ENCODE measurements around the gene IKZF1. TPM values are rescaled to one million over a fixed set of nuclear protein-coding genes. Genes with fewer than 3 reads are reported as not detected.

Gene IKZF1
- total RNA-seq, 1 donor from 2014 or later = 6.5 TPM

DNA sequence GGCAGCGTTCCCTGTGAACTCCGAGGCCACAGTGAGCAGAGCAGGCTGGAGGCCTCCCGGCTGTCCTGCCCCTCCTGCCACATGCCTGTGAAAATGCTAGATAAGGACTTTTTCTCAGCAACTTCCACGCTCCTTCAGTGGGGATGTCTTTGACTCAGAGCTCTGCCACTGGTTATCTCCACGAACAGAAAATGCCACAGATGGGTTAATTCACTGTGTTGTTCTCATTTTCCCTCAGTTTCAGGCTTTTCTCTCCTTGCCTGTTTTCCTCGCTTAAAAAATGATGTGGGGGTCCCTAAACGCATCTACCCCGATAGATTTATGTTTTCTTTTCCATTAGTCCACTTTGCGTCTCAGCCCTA is 51.3 kb downstream of the IKZF1 start:
- no peak for DNase-seq

DNA sequence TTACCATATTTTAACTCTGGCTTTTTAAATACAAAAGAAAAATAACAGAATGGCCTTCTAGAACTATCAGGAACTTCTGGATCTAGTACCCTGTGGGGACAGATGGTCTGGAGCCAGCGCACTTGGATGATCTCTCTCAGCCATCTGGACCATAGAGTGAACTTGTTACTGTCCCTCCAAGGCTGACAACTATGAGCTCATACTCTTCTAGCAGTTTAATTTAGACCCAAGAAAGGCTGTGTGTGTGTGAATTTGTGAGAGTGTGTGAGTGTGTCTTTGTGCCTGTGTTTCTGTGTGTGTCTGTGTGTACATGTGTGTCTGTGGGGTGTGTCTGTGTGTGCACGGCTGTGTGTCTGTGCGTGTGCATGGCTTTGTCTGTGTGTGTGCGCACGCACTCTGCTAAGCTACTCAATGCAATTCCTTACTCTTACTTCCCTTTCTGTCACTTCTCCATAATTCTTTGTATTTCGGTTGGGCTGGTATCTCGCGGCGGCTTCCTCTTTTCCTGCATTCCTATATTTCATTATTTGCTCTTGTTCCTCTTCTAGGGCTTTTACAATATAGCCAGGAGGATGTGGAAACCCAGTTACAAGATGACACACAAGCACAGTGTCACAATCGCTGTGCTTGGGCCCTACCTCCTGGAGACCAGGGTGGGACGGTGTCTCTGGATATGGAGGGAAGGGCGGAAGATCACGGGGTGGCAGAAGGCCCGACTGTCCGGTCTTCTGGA is 51.9 kb downstream of the IKZF1 start:
- DNase-seq = no peak

DNA sequence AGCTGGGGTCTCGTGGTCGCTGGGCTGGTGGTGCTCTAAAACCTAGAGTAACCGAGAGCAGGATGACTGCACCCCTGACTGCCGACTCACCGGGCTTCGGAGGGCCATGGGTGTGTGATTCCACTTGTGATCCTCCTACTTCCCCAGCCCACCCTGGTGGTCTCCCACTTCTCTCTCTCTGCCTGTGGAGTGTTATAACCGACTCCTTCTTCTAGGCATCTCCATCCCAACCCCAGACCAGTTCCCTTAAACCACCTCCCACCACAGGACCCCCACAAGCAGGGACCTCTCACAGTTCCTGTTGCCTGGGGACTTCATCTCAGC is 52.4 kb downstream of the IKZF1 start:
- no peak for DNase-seq

- DNase-seq = no peak
Observed at GRCh38 chr7:50357426-50357825, 52.9 kb downstream of the IKZF1 start.

DNA sequence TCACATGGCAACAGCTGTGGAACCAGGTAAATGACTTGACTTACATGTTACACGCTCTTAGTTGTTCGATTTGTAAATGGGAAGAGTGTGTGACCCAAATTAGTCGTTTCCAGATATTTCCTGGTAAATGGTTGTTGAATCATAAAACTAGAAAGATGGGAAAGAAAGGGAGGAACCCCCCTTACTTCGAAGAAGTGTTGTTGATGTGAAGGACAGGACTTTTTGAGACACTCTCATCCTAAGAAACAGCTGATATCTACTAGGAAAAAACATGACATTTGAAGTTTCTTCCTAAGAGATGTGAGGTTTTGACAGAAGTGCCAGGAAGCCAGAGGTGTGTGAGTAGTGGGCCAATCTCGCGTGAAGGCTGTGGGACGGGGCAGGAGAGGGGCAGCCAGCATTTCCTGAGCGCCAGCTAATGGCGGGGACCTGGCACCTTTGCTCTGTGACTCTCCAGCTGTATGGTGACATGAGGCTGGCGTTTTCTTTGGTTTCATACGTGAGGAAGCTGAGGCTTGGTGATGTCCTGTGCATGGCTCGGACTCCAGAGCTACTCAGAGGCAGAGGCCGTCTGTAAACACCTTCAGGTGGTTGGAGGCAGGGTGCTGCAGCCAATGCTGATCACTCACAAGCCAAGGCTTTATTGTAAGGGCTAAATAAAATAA is 53.7 kb downstream of the IKZF1 start:
- no peak for DNase-seq

- DNase-seq = no peak
Observed at GRCh38 chr7:50358779-50359178, 54.3 kb downstream of the IKZF1 start.

DNA sequence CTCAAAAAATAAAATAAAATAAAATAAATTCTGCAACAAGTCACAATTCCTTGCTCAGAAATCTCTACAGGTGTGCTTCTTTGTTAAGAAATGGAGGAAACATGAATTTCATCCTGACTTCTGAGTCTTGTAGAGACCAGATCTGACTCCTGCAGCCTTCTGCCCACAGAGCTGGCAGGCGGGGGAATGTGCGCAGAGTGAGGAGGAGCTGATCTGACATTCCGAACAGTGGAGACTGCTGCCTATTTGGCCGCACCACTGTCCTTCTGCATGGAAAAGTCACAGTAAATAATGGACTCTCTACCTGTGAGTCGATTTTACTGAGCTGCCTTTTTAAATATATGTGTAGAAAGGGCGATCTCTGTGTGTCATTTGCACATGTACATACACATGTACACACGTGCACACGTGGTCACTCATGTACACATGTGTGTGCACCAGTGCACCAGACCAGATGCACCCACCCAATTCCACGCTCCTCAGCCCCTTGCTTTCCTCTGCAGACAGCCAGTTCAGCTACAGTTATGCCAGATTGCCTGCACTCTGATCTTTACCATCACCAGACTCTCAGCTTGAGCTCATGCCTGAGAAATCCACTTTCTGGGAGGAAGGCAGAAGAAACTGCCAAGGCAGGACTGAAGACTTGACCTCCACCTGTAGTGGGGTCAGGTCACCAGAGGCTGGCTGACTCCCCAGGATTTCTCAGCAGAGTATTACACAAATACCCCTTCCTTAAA is 54.9 kb downstream of the IKZF1 start:
- DNase-seq = no peak

DNA sequence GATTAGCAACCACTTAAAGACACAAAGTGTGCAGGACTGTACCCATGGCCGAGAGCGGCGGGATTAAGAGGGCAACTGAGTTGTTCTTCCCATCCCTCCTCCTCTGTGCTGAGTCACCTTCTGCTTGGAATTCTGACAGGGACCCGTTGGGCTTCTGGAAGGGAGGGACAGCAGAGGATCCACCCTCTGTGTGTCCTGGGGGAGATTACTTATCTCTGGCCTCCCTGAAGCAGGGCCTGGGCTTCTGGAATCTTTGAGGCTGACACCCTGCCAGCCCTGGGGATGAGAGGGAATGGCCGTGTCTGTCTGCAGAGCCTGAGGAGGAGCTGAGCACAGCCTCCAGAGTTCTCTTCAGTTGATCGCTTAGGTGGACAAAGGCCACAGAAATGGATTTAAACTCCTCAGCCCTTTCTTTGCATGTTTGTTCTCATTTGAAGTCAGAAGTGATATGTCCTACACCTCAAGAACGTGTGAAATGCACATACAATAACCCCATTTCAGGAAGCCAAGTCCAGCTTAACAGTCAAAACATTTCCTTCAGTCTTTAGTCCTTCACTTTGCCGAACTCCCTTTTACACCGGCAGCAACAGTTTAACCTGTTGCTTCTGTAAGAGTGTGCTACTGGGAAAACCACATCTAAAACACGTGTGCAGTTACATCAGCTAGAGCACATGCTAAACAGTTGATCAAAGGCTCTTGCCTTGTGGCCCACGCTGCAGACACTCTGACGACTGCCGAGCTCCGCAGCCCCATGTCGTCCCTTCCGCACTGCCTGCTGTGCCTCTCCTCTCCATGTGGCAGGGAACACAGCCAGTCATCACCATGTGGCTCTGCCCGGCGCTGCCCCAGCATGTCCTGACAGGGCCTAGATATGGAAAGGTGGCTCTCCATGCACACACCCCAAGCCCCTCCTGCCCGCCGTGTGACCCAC is 55.7 kb downstream of the IKZF1 start:
- DNase-seq = no peak

GRCh38 chr7:50362142-50362541 is 57.6 kb downstream of the IKZF1 start:
- no peak for DNase-seq

GRCh38 chr7:50362712-50363282 is 58.3 kb downstream of the IKZF1 start:
- DNase-seq = no peak

- DNase-seq = no peak
Observed at GRCh38 chr7:50363327-50364060, 59.0 kb downstream of the IKZF1 start.

GRCh38 chr7:50364645-50365044 is 60.1 kb downstream of the IKZF1 start:
- no peak for DNase-seq

DNA sequence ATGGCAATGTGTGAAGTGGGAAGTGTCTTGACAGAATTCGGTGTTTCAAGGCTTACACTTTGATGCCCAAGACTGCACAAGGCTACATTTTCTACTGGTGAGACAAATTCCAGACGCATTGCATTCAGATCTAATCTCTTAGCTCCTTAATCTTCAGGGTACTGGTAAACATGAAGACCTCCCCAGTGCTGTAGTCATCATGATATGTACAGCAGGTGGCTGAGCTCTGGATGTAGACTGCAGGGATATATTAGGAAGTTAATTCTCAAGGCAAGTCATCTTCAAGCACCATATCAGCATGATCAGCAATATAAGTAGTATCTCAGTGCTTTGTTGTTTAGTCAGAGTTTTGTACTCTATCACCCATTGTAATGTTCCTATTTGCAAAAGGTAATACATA is 61.8 kb downstream of the IKZF1 start:
- no peak for DNase-seq

- DNase-seq = no peak
Observed at GRCh38 chr7:50367100-50367499, 62.6 kb downstream of the IKZF1 start.

DNA sequence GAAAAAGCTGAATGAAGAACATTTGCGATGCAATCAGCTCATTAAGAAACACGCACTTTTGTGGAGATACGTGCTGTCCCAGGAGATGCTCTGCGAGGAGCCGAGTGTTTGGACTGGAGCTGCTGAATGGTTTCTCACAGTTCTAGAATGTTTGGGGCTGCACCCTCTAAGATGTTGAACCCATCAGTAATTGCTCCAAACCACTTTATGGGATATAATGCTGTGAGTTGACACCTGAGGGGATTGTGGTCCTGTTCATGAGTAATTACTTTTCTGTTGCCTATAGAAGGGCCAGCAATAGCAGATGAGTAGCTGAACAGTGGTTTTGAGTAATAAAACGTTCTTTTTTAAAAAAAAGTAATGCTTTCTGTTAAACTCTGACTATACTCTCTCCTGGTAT is 63.1 kb downstream of the IKZF1 start:
- DNase-seq = no peak

GRCh38 chr7:50368366-50368765 is 63.9 kb downstream of the IKZF1 start:
- no peak for DNase-seq

GRCh38 chr7:50369143-50370026 is 64.9 kb downstream of the IKZF1 start:
- no peak for DNase-seq

GRCh38 chr7:50370884-50371283 is 66.4 kb downstream of the IKZF1 start:
- no peak for DNase-seq

DNA sequence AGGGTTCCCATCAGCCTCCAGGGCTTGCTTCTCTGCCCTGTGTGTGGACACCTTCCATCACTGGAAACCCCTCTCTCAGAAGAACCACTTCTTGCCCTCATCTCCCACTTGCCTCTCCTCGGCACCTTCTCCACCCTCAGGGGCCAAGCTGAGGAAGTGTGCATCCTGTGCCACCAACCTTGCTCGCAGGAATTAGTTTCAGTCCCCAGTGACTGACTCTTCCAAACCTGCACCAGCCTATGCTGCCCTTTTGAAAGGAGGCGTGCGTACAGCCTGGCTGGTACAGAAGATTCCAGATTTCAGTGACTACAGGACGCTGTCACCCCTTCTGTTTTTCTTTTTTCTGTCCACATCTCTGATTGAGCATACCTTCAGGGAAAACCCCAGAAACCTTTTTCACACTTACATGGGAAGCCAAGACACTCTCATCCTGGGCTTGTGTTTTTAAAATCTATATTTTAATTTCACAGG is 67.1 kb downstream of the IKZF1 start:
- DNase-seq = no peak

- DNase-seq = no peak
Observed at GRCh38 chr7:50372923-50373322, 68.4 kb downstream of the IKZF1 start.

Data from skin of body (tissue), 2 donors.